IPS-15b (cell line): Measurements from ENCODE around the gene SEMA5A.

Source experiments
- H3K27me3 ChIP-seq: one replicate; pipeline ENCODE4 v1.6.1; 2013; ENCODE audit warnings: low read length; ENCODE audit not compliant: control insufficient read depth, insufficient read depth
- H3K36me3 ChIP-seq: one replicate; pipeline ENCODE4 v1.6.1; 2013; ENCODE audit warnings: low read length; ENCODE audit not compliant: control insufficient read depth, insufficient read depth
- H3K4me1 ChIP-seq: one replicate; pipeline ENCODE4 v1.6.1; 2013; ENCODE audit warnings: mild to moderate bottlenecking, low read length; ENCODE audit not compliant: control insufficient read depth, insufficient read depth
- H3K4me3 ChIP-seq: one replicate; pipeline ENCODE4 v1.5.1; 2013; ENCODE audit warnings: low read depth, low read length
- H3K9ac ChIP-seq: one replicate; pipeline ENCODE4 v1.6.1; 2013; ENCODE audit warnings: low read depth, mild to moderate bottlenecking, low read length
- H3K9me3 ChIP-seq: one replicate; pipeline ENCODE4 v1.6.1; 2013; ENCODE audit warnings: mild to moderate bottlenecking, low read length; ENCODE audit not compliant: control insufficient read depth, insufficient read depth

SEMA5A gene

DNA sequence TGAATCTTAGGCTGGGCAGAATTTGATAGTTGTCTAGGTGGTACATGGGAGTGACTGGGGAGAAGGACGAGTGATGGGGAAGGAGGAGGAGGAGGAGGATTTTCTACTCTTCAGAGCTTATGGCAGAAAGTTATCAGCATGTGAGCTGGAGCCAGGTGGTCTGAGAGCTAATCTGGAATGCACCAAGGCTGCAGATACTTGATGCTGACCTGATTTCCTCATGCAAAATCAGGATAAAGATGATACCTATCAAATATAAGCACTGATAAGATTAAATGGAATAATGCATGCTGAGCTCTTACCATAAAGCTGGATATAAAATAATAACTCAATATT lies 250.4 kb downstream of the SEMA5A start:
- H3K9ac ChIP-seq = no peak overlapping the region
- no peaks in the 10 kb centered on the region for H3K36me3 ChIP-seq
- H3K9me3 ChIP-seq = no peaks in the 10 kb centered on the region
- peaks cover 9% of the 10 kb centered on the region for H3K4me1 ChIP-seq
- H3K27me3 ChIP-seq = no peaks in the 10 kb centered on the region
- H3K4me3 ChIP-seq = no peak overlapping the region

- Histone ChIP-seq H3K4me1 (peaks cover 9% of the 10 kb centered on the region), H3K27me3 (no peaks in the 10 kb centered on the region), H3K4me3 (peak overlapping the region; percentile 3), H3K36me3 (no peaks in the 10 kb centered on the region), H3K9ac (no peak overlapping the region), H3K9me3 (no peaks in the 10 kb centered on the region)
These were observed 250.9 kb downstream of the SEMA5A start for GRCh38 chr5:9294793-9295465.

DNA sequence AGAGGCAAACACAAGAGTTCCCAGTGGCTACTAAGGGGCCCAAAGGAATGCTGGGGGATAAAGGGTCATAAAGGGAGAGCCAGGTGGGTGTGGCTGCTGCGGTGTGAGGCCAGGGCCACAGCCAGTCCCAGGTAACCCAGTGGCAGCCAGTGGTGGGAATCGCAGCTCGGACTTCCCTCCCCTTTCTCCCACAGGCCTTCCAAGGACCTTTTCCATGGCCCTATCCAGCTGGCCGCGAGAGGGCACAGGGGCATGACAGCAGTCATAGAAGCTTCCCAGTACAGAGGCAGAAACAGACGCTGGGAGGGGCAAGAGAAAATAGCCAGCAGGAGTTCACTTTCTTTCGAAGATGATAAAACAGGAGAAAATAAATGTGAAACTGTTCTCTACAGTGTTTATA lies 257.6 kb downstream of the SEMA5A start:
- H3K27me3 ChIP-seq = no peaks in the 10 kb centered on the region
- H3K4me3 ChIP-seq = no peak overlapping the region
- no peaks in the 10 kb centered on the region for H3K36me3 ChIP-seq
- H3K9me3 ChIP-seq = no peaks in the 10 kb centered on the region
- H3K4me1 ChIP-seq = no peaks in the 10 kb centered on the region
- H3K9ac ChIP-seq = no peak overlapping the region

GRCh38 chr5:9284781-9285307 lies 261.0 kb downstream of the SEMA5A start:
- H3K36me3 ChIP-seq = no peaks in the 10 kb centered on the region
- H3K9me3 ChIP-seq = no peaks in the 10 kb centered on the region
- no peaks in the 10 kb centered on the region for H3K4me1 ChIP-seq
- H3K9ac ChIP-seq = no peak overlapping the region
- H3K27me3 ChIP-seq = no peaks in the 10 kb centered on the region
- no peak overlapping the region for H3K4me3 ChIP-seq

DNA sequence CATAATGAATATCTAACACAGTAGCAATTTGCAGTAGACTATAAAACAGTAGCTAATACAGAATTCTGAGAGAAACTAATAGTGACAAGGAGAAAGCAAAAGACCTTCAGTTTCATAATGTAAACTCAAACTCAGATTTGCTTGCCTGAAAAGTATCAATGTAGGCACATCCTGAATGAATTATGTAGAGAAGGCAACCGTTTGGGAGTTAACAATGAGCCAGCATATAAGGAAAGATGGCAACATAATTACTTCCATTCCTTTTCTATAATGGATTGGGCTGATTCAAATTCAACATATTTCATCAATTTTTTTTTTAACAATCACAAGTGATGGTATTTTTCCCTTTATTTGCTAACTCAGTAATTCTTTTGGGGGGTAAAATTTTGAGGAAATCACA lies 261.6 kb downstream of the SEMA5A start:
- no peak overlapping the region for H3K4me3 ChIP-seq
- no peaks in the 10 kb centered on the region for H3K27me3 ChIP-seq
- no peaks in the 10 kb centered on the region for H3K4me1 ChIP-seq
- no peaks in the 10 kb centered on the region for H3K9me3 ChIP-seq
- no peak overlapping the region for H3K9ac ChIP-seq
- no peaks in the 10 kb centered on the region for H3K36me3 ChIP-seq

GRCh38 chr5:9283473-9283872 lies 262.4 kb downstream of the SEMA5A start:
- H3K9ac ChIP-seq = no peak overlapping the region
- no peaks in the 10 kb centered on the region for H3K27me3 ChIP-seq
- no peaks in the 10 kb centered on the region for H3K4me1 ChIP-seq
- H3K4me3 ChIP-seq = no peak overlapping the region
- no peaks in the 10 kb centered on the region for H3K9me3 ChIP-seq
- H3K36me3 ChIP-seq = no peaks in the 10 kb centered on the region

DNA sequence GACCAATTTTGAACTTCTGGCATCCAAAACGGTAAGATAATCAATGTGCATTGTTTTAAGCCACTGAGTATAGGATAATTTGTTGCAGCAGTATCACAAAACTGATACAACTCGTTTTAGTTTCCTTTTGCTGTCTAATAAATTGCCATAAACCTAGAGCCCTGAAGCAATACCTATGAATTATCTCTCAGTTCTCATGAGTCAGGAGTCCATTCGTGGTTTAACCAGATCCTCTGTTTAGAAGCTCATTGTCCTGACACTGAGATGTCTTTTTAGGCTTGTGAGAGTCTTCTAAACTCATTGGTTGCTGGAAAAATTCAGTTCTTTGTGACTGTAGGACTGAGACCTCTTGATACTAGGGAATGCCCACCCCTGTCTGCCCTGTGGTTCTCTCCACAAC lies 262.9 kb downstream of the SEMA5A start:
- Histone ChIP-seq H3K36me3 (no peaks in the 10 kb centered on the region), H3K27me3 (no peaks in the 10 kb centered on the region), H3K9me3 (no peaks in the 10 kb centered on the region), H3K4me3 (no peak overlapping the region), H3K9ac (no peak overlapping the region), H3K4me1 (no peaks in the 10 kb centered on the region)

DNA sequence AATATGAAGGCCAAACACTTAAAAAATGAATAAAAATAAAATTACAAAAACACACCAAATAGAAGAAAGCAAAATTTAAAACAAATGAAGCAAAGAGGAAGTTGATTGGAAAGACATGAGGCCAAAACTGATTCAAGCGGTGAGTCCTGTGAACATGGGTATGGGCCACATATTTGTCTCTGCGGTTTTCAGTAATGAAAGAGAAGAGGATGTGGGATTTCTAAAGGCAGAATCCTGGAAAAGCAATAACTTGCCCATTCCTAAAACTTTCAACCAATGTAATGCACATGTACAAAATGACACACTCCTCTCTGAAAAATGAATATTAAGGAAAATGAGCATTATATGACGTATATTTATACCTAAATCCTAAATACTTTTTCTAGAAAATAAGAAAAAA lies 263.7 kb downstream of the SEMA5A start:
- no peaks in the 10 kb centered on the region for H3K36me3 ChIP-seq
- no peaks in the 10 kb centered on the region for H3K9me3 ChIP-seq
- H3K4me3 ChIP-seq = no peak overlapping the region
- no peak overlapping the region for H3K9ac ChIP-seq
- H3K4me1 ChIP-seq = no peaks in the 10 kb centered on the region
- H3K27me3 ChIP-seq = no peaks in the 10 kb centered on the region

GRCh38 chr5:9279774-9280173 lies 266.1 kb downstream of the SEMA5A start:
- H3K27me3 ChIP-seq = no peaks in the 10 kb centered on the region
- H3K36me3 ChIP-seq = no peaks in the 10 kb centered on the region
- H3K4me1 ChIP-seq = no peaks in the 10 kb centered on the region
- H3K9me3 ChIP-seq = no peaks in the 10 kb centered on the region
- H3K4me3 ChIP-seq = no peak overlapping the region
- H3K9ac ChIP-seq = no peak overlapping the region

DNA sequence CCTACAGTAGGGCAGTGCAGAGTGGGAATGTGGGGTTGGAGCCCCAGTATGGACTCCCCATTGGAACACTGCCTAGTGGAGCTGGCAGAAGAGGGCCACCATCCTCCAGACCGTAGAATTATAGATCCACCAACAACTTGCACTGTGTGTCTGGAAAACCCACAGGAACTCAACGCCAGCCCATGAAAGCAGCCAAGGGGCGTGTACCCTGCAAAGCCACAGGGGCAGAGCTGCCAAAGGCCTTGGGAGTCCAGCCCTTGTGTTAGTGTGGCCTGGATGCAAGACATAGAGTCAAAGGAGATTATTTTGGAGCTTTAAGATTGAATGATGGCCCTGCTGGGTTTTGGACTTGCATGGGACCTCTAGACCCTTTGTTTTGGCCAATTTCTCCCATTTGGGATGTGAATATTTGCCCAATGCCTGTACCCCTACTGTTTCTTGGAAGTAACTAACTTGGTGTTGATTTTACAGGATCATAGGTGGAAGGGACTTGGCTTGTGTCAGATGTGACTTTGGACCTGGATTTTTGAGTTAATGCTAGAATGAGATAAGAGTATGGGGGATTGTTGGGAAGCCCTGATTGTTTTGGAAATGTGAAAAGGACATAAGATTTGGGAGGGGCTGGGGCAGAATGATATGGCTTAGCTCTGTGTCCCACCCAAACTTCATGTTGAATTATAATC lies 266.8 kb downstream of the SEMA5A start:
- Histone ChIP-seq H3K4me3 (no peak overlapping the region), H3K36me3 (no peaks in the 10 kb centered on the region), H3K27me3 (no peaks in the 10 kb centered on the region), H3K4me1 (no peaks in the 10 kb centered on the region), H3K9ac (no peak overlapping the region), H3K9me3 (no peaks in the 10 kb centered on the region)

- H3K9ac ChIP-seq = no peak overlapping the region
- no peaks in the 10 kb centered on the region for H3K4me1 ChIP-seq
- H3K4me3 ChIP-seq = no peak overlapping the region
- no peaks in the 10 kb centered on the region for H3K27me3 ChIP-seq
- H3K9me3 ChIP-seq = no peaks in the 10 kb centered on the region
- H3K36me3 ChIP-seq = no peaks in the 10 kb centered on the region
These were observed 276.9 kb downstream of the SEMA5A start for GRCh38 chr5:9269014-9269413.

DNA sequence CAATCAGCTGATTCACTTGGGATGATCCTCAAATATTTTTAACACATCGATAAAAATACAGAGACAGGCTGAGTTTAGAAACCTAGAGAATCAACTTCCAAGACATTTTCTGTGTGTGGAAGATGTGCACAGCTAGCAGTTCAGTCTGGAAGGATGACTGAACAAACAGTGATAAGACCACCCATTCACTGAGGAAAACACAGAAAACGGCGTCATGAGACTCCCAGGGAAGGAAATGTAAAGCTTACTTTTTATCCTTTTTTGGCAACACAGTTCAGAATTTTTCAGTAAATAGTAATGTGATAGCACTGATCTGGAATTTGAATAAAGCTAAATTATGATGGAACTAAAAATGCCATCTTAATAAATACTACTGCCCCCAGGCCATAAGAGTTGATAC lies 277.6 kb downstream of the SEMA5A start:
- no peaks in the 10 kb centered on the region for H3K9me3 ChIP-seq
- H3K27me3 ChIP-seq = no peaks in the 10 kb centered on the region
- H3K36me3 ChIP-seq = no peaks in the 10 kb centered on the region
- no peak overlapping the region for H3K4me3 ChIP-seq
- no peak overlapping the region for H3K9ac ChIP-seq
- no peaks in the 10 kb centered on the region for H3K4me1 ChIP-seq
